ENCODE data around the gene SEC22C. TPM values are rescaled to one million over a fixed set of nuclear protein-coding genes. Genes with fewer than 3 reads are reported as not detected.
"Not testable (repeated sequence)": the region's sequence is repeated elsewhere in the genome, so short reads cannot be mapped to it uniquely, and the experiment has no call there.

Gene SEC22C
- total and polyA plus RNA-seq, 12 donors, result 21.1 to 32.9 (median 26.1) TPM

- TF ChIP-seq CTCF (IDR thresholded peaks at IDR 0.05), result peak in 6 of 9 donors; percentile 17 to 49 (median 20)
- no peak overlapping the region for H3K4me3 ChIP-seq
- H3K27ac ChIP-seq, result no peak overlapping the region
- H3K4me1 ChIP-seq, result peaks cover 0 to 2% (median 0%) of the 10 kb centered on the region in 9 donors
- no peaks in the 10 kb centered on the region for H3K9me3 ChIP-seq
- no peak for ATAC-seq
- no peak for DNase-seq
- no peaks in the 10 kb centered on the region for H3K27me3 ChIP-seq
- intact Hi-C loops (cut with DNase I), result no loop called here
- H3K36me3 ChIP-seq, result peaks cover 0 to 100% (median 60%) of the 10 kb centered on the region in 9 donors
These were observed 23.9 kb downstream of the SEC22C start for GRCh38 chr3:42557854-42558253.

DNA sequence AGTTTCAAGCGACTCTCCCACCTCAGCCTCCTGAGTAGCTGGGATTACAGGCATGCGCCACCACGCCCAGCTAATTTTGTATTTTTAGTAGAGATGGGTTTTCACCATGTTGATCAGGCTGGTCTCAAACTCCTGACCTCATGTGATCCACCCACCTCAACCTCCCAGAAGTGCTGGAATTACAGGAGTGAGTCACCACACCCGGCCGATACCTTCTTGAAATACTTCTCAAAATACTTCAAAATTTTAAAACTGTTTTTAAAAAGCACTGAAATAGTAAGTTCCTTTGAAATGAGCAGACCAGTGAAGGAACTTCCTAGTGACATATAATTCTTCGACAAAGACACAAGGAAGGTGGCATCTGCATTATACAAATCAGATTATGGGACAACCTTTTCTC, 24.9 kb downstream of the SEC22C start:
- H3K4me1 ChIP-seq; intact Hi-C loops (cut with DNase I); H3K9me3 ChIP-seq; DNase-seq; H3K27me3 ChIP-seq; ATAC-seq; H3K4me3 ChIP-seq: not testable (repeated sequence)
- H3K27ac ChIP-seq, result peak overlapping the region in 1 of 10 donors; percentile 17
- peaks cover 0 to 100% (median 62%) of the 10 kb centered on the region in 9 donors for H3K36me3 ChIP-seq
- 97 to 99% methylated on average over 6 of the region's 6 CpGs for WGBS, 2 donors

DNA sequence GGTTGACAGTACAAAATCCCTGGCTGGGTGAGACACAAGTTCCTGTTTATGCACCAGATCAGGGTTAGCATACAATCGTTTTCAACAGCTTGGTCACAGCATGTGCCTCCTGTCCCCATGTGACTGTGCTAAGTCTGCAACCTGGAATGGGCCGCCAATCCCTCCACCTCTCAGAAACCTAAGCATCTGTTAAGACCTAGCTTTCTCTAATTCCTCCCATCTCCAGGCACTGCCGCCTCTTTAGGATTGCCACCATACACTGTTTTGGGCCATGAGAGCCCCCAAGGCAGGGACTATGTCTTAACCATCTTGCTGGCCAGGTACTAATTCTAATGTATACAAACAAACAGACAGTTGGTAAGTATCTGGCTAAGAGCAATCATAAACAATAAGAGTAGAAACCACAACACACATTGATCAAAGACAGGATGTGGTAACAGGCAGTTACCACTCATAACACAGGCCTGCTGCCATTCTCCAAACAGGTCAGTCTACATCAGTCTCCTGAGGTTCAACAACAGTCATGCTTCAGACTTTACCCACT, 25.6 kb downstream of the SEC22C start:
- WGBS, 2 donors, result 70% methylated on average over 3 of the region's 3 CpGs
- Histone ChIP-seq H3K9me3 (no peaks in the 10 kb centered on the region), H3K27ac (peak overlapping the region in 1 of 10 donors; percentile 37), H3K4me1 (peaks cover 0 to 2% (median 0%) of the 10 kb centered on the region in 9 donors), H3K36me3 (peaks cover 0 to 100% (median 67%) of the 10 kb centered on the region in 9 donors), H3K4me3 (no peak overlapping the region), H3K27me3 (no peaks in the 10 kb centered on the region)
- ATAC-seq (peak in 1 of 8 donors; percentile 17), DNase-seq (no peak)
- TF ChIP-seq CTCF (IDR thresholded peaks at IDR 0.05), result no peak
- intact Hi-C loops (cut with DNase I), result no loop called here

DNA sequence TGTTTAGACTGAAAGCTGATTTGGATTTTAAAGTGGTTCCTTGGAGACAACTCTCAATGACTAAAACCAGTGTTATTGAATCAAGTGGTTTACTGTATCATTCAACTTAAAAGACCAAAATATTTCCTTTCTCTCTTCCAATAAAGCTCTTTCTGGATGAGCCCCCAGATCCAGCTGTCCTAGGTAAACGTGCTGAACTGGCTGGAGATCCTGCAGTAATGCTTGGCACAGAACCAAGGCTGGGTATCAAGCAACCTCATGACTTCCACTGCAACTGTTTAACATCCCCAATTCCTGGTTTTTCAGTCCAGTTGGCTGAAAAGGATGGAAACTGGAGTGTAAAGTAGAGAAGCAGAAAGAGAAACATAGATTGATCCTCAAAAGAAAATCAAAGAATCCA, 28.9 kb downstream of the SEC22C start:
- 17% methylated on average over 1 of the region's 1 CpG for WGBS, 2 donors
- no peak overlapping the region for H3K27ac ChIP-seq
- H3K4me3 ChIP-seq, result no peak overlapping the region
- no peaks in the 10 kb centered on the region for H3K9me3 ChIP-seq
- peaks cover 0 to 99% (median 52%) of the 10 kb centered on the region in 9 donors for H3K36me3 ChIP-seq
- ATAC-seq (no peak), DNase-seq (no peak)
- intact Hi-C loops (cut with DNase I), result loop anchor here in 1 of 10 donors (5.0 kb wide), 1 partner anchor 306 kb away; no protein-coding TSS in a partner anchor
- no peak for TF ChIP-seq CTCF (IDR thresholded peaks at IDR 0.05)
- peaks cover 0 to 12% (median under 1%) of the 10 kb centered on the region in 9 donors for H3K4me1 ChIP-seq
- H3K27me3 ChIP-seq, result no peaks in the 10 kb centered on the region

DNA sequence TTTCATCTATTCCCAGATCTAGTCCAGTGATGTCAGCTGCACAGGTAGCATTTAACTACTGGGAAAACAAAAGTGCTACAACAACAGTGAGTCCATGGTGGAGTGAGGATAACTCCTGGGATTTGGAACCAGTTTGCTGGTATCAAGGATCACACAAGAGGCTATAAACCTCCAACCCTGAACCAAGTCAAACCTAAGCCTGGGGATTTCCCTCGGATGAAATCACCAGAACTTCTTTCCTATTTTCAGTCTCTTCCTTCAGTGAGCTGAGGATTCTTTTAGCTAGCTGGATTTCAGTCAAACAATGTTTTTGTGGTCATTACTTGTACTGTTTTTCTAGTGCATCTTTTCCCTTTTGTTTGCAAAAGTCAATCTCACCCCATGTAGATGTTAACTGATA, 31.5 kb downstream of the SEC22C start:
- Histone ChIP-seq H3K4me1 (peaks cover 0 to 30% (median 7%) of the 10 kb centered on the region in 9 donors), H3K9me3 (no peaks in the 10 kb centered on the region), H3K36me3 (peaks cover 0 to 86% (median 28%) of the 10 kb centered on the region in 9 donors), H3K4me3 (no peak overlapping the region), H3K27ac (no peak overlapping the region), H3K27me3 (no peaks in the 10 kb centered on the region)
- intact Hi-C loops (cut with DNase I), result loop anchor here in 1 of 10 donors (5.0 kb wide), 1 partner anchor 303 kb away; no protein-coding TSS in a partner anchor
- no peak for TF ChIP-seq CTCF (IDR thresholded peaks at IDR 0.05)
- ATAC-seq (no peak), DNase-seq (no peak)
- 28 to 67% methylated on average over 1 of the region's 1 CpG for WGBS, 2 donors

All from heart right ventricle (tissue), 16 donors.